Neutrophil (primary cell): ENCODE data around the gene HS6ST3.

Source experiments
- H3K27ac ChIP-seq: fragments of 200-600 bp; sonication (generic); 2 replicates; pipeline ENCODE4 v1.5.1; 2016; ENCODE audit warnings: mild to moderate bottlenecking, moderate library complexity
- H3K27me3 ChIP-seq: fragments of 200-600 bp; sonication (generic); 2 replicates; pipeline ENCODE4 v1.6.0; 2016; ENCODE audit warnings: mild to moderate bottlenecking
- H3K36me3 ChIP-seq: fragments of 200-600 bp; sonication (generic); 2 replicates; pipeline ENCODE4 v1.5.1; 2017
- H3K4me1 ChIP-seq, 2 experiments: fragments of 200-600 bp in 1 of 2; sonication (generic) in 1 of 2; 1 replicate in 1 of 2; 2 replicates in 1 of 2; pipeline versions ENCODE4 v1.5.1 to v1.6.1; 2013 to 2016; ENCODE audit warnings: low read depth in 1 of 2, low read length in 1 of 2, mild to moderate bottlenecking in 1 of 2, moderate library complexity in 1 of 2; ENCODE audit not compliant: control insufficient read depth in 1 of 2, insufficient read depth in 1 of 2
- H3K4me3 ChIP-seq, 2 experiments: fragments of 200-600 bp in 1 of 2; sonication (generic) in 1 of 2; 1 replicate in 1 of 2; 2 replicates in 1 of 2; pipeline ENCODE4 v1.5.1; 2013 to 2016; ENCODE audit warnings: low read depth in 1 of 2, low read length in 1 of 2, mild to moderate bottlenecking in 1 of 2, moderate library complexity in 1 of 2
- H3K9me3 ChIP-seq: fragments of 200-600 bp; sonication (generic); 2 replicates; pipeline ENCODE4 v1.5.1; 2016
- TF ChIP-seq, protein P1 (sequence below): fragments of 200-600 bp; sonication (generic); IDR thresholded peaks from 2 replicates; pipeline ENCODE4 v1.5.1; 2016; ENCODE audit warnings: antibody characterized with exemption

HS6ST3 gene

DNA sequence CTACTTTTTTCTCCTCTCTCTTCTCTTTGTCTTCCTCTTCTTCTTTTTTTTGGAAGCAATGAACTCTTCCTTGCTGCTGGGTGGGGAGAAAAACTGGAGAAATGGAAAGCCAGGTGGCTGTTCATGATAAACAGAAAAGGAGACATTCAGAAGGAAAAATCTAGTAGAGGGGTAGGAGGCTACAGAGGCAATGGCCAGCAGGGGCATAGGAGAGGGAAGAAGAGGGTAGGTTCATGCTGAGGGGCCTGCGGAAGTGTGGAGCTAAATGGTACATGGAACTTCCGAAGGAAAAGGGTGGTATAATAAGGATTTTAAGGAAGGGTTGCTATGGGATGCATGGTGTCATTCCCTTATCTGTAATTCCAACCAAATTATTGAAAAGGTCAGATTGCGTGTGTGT is 17.5 kb upstream of the HS6ST3 start:
- Histone ChIP-seq H3K4me1 (no peaks in the 10 kb centered on the region), H3K4me3 (no peak overlapping the region), H3K36me3 (no peaks in the 10 kb centered on the region), H3K27ac (no peak overlapping the region), H3K9me3 (no peaks in the 10 kb centered on the region), H3K27me3 (peaks cover 49% of the 10 kb centered on the region)
- TF ChIP-seq, protein P1, sequence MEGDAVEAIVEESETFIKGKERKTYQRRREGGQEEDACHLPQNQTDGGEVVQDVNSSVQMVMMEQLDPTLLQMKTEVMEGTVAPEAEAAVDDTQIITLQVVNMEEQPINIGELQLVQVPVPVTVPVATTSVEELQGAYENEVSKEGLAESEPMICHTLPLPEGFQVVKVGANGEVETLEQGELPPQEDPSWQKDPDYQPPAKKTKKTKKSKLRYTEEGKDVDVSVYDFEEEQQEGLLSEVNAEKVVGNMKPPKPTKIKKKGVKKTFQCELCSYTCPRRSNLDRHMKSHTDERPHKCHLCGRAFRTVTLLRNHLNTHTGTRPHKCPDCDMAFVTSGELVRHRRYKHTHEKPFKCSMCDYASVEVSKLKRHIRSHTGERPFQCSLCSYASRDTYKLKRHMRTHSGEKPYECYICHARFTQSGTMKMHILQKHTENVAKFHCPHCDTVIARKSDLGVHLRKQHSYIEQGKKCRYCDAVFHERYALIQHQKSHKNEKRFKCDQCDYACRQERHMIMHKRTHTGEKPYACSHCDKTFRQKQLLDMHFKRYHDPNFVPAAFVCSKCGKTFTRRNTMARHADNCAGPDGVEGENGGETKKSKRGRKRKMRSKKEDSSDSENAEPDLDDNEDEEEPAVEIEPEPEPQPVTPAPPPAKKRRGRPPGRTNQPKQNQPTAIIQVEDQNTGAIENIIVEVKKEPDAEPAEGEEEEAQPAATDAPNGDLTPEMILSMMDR: no peak

- peaks cover 48% of the 10 kb centered on the region for H3K27me3 ChIP-seq
- no peaks in the 10 kb centered on the region for H3K4me1 ChIP-seq
- TF ChIP-seq, protein P1: no peak
- H3K4me3 ChIP-seq: no peak overlapping the region
- no peaks in the 10 kb centered on the region for H3K9me3 ChIP-seq
- no peak overlapping the region for H3K27ac ChIP-seq
- H3K36me3 ChIP-seq: no peaks in the 10 kb centered on the region
Measured at GRCh38 chr13:96075953-96076543, 13.9 kb upstream of the HS6ST3 start.

GRCh38 chr13:96080676-96081075 is 9.2 kb upstream of the HS6ST3 start:
- H3K27ac ChIP-seq: no peak overlapping the region
- no peak overlapping the region for H3K4me3 ChIP-seq
- TF ChIP-seq, protein P1: no peak
- no peaks in the 10 kb centered on the region for H3K36me3 ChIP-seq
- no peaks in the 10 kb centered on the region for H3K9me3 ChIP-seq
- peaks cover 47% of the 10 kb centered on the region for H3K27me3 ChIP-seq
- H3K4me1 ChIP-seq: no peaks in the 10 kb centered on the region

- Histone ChIP-seq H3K4me1 (no peaks in the 10 kb centered on the region), H3K4me3 (no peak overlapping the region)
Measured at GRCh38 chr13:96081888-96082287, 8.0 kb upstream of the HS6ST3 start.

DNA sequence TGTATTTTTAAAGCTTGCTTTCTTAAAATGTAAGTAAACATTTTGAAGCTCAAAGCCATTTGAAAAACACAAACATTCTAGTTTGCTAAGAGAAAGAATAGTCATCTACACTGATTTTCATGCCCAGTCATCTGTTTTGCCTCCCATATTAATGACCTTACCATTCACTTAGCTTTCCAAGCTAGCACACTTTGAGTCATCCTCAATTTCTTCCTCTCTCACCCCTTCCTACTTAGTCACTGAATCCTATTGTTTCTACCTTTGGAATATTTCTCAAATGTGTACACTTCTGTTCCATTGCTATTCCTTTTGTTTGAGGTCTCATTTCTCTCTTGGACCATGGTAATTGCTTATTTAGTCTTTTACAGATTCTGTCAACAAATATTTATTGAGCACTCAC is 7.3 kb upstream of the HS6ST3 start:
- no peaks in the 10 kb centered on the region for H3K36me3 ChIP-seq
- H3K27me3 ChIP-seq: peaks cover 61% of the 10 kb centered on the region
- no peak overlapping the region for H3K4me3 ChIP-seq
- H3K27ac ChIP-seq: no peak overlapping the region
- H3K9me3 ChIP-seq: no peaks in the 10 kb centered on the region
- TF ChIP-seq, protein P1: no peak
- no peaks in the 10 kb centered on the region for H3K4me1 ChIP-seq

More at GRCh38 chr13:96081888-96082287, 8.0 kb upstream of the HS6ST3 start:
- TF ChIP-seq, protein P1: no peak
- Histone ChIP-seq H3K27ac (no peak overlapping the region), H3K36me3 (no peaks in the 10 kb centered on the region), H3K9me3 (no peaks in the 10 kb centered on the region), H3K27me3 (peaks cover 57% of the 10 kb centered on the region)
